Measurements from ENCODE around the gene KCNAB1. TPM values are rescaled to one million over a fixed set of nuclear protein-coding genes. Genes with fewer than 3 reads are reported as not detected.
A peak's percentile ranks its signal among the peaks of the same experiment; 100 is the strongest.

The KCNAB1 gene
- total RNA-seq, 1 experiment from 2014 or later, result not detected

- H3K9ac ChIP-seq (ENCODE audit: low read length), result no peak overlapping the region
- H3K27ac ChIP-seq (ENCODE audit: low read depth, low read length), result no peak overlapping the region
- H2AFZ ChIP-seq (ENCODE audit: low read depth, low read length, poor library complexity, severe bottlenecking), result no peak overlapping the region
- no peaks in the 10 kb centered on the region for H4K20me1 ChIP-seq (ENCODE audit: insufficient read depth)
- RAD21 ChIA-PET (ENCODE audit: low non-redundant PET in 1 of 2, low total read pairs in 2 of 2, uncharacterized antibody in 2 of 2, unreplicated experiment in 2 of 2), result no interaction called here
- no peaks in the 10 kb centered on the region for H3K27me3 ChIP-seq (ENCODE audit: insufficient read depth, low read length)
- no peak for DNase-seq (ENCODE audit: low read depth, low spot score)
- CTCF ChIA-PET, result interaction anchor here (0.8 to 1.1 kb wide), 3 partner anchors 15 to 63 kb away, joined by 3 to 4 read pairs (median 3); no protein-coding TSS in a partner anchor
- H3K4me2 ChIP-seq (ENCODE audit: low read length), result no peak overlapping the region
- no peaks in the 10 kb centered on the region for H3K36me3 ChIP-seq (ENCODE audit: control insufficient read depth in 1 of 2, insufficient read depth in 2 of 2, low read length in 2 of 2)
- TF ChIP-seq REST (IDR thresholded peaks at IDR 0.05; ENCODE audit: low read depth) (no peak), CBX3 (IDR thresholded peaks at IDR 0.05; ENCODE audit: low read depth) (no peak), CEBPB (IDR thresholded peaks at IDR 0.05; ENCODE audit: low read depth) (no peak), SIN3A (IDR thresholded peaks at IDR 0.05; ENCODE audit: low read depth) (no peak), RAD21 (IDR thresholded peaks at IDR 0.05; ENCODE audit: low read depth) (no peak), CTCF (IDR thresholded peaks at IDR 0.05 in 2 of 3, conservative IDR thresholded peaks at IDR 0.05 in 1 of 3; ENCODE audit: borderline replicate concordance in 1 of 3, insufficient read depth in 1 of 3, low read depth in 2 of 3, low read length in 2 of 3) (peak in 2 of 3 experiments; percentile 38 to 49; a peak in 3 of 6 replicates), TCF7L2 (IDR thresholded peaks at IDR 0.05; ENCODE audit: borderline replicate concordance, extremely low read depth, insufficient read depth, insufficient read length) (no peak)
- H3K79me2 ChIP-seq (ENCODE audit: insufficient read depth, low read length), result no peaks in the 10 kb centered on the region
- no peak overlapping the region for H3K4me3 ChIP-seq (replicated peaks in 1 of 2; ENCODE audit: low read depth in 1 of 2, low read length in 2 of 2)
- H3K9me3 ChIP-seq (ENCODE audit: control insufficient read depth in 1 of 2, insufficient read depth in 1 of 2, low read depth in 1 of 2, low read length in 2 of 2), result no peaks in the 10 kb centered on the region
- no peaks in the 10 kb centered on the region for H3K9me2 ChIP-seq (ENCODE audit: insufficient read depth)
- intact Hi-C loops (cut with micrococcal nuclease), result no loop called here
- BruUV-seq (replicated peaks), result no TSS peak
- no peaks in the 10 kb centered on the region for H3K4me1 ChIP-seq (ENCODE audit: control insufficient read depth in 1 of 2, insufficient read depth in 2 of 2, low read length in 2 of 2)
- ATAC-seq, result peak; percentile 81
- POLR2A ChIA-PET, result no interaction called here
Observed at GRCh38 chr3:156106721-156107373, 13.5 kb upstream of the KCNAB1 start.

All from HCT116 (cell line).